ENCODE results near the gene C11orf42.

Gene C11orf42

DNA sequence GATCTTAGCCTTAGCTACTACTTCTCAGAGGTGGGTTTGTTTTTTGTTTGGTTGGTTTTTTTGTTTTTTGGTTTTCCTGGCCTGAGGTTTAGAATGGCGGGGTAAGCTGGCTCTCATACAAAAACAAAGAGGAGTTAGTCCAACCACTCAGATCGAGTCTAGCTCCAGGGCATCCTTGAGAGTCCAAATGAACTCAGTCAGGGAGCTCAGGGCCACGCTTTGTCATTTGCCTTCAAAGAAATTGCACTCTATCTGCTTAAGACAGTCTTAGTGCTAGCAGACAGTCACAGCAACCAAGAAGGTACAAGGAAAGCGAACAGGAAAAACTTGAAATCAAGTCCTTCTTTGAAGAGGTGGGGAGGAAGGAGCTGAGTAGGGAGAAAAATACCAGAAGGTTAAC is 11.1 kb downstream of the C11orf42 start:
- TF ChIP-seq, protein P1, sequence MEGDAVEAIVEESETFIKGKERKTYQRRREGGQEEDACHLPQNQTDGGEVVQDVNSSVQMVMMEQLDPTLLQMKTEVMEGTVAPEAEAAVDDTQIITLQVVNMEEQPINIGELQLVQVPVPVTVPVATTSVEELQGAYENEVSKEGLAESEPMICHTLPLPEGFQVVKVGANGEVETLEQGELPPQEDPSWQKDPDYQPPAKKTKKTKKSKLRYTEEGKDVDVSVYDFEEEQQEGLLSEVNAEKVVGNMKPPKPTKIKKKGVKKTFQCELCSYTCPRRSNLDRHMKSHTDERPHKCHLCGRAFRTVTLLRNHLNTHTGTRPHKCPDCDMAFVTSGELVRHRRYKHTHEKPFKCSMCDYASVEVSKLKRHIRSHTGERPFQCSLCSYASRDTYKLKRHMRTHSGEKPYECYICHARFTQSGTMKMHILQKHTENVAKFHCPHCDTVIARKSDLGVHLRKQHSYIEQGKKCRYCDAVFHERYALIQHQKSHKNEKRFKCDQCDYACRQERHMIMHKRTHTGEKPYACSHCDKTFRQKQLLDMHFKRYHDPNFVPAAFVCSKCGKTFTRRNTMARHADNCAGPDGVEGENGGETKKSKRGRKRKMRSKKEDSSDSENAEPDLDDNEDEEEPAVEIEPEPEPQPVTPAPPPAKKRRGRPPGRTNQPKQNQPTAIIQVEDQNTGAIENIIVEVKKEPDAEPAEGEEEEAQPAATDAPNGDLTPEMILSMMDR (IDR thresholded peaks at IDR 0.05; ENCODE audit: low read length, missing control alignments): no peak
- no peak for DNase-seq (ENCODE audit: low read depth)
- no peak overlapping the region for H3K4me3 ChIP-seq (replicated peaks; ENCODE audit: low read depth, low read length)

GRCh38 chr11:6217722-6218121 is 12.4 kb downstream of the C11orf42 start:
- no peak for DNase-seq (ENCODE audit: low read depth)
- H3K4me3 ChIP-seq (replicated peaks; ENCODE audit: low read depth, low read length): no peak overlapping the region
- TF ChIP-seq, protein P1 (IDR thresholded peaks at IDR 0.05; ENCODE audit: low read length, missing control alignments): no peak

- TF ChIP-seq, protein P1 (IDR thresholded peaks at IDR 0.05; ENCODE audit: low read length, missing control alignments): no peak
Measured at GRCh38 chr11:6219359-6219758, 14.0 kb downstream of the C11orf42 start.

DNA sequence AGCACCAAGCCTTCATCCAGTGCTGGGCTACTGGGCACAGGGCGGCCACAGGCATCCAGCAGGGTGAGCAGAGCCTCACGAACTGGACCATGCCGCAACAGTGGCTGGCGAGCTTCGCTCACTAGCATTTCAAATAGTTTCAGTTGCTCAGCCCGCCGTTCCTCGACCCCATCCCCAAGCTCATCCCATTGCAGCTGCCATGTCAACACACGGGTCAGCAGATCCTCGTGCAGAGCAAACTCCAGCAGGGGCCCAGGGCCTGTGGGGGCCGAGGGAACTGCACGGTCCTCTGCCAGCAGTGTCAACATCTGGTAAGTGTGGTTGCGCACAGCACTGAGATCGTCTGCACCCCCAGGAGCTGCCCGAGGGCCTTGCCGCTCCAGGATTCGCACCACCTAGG is 18.5 kb downstream of the C11orf42 start:
- H3K4me3 ChIP-seq (replicated peaks; ENCODE audit: low read depth, low read length): no peak overlapping the region
- no peak for DNase-seq (ENCODE audit: low read depth)
- TF ChIP-seq, protein P1 (IDR thresholded peaks at IDR 0.05; ENCODE audit: low read length, missing control alignments): no peak

More at GRCh38 chr11:6219359-6219758, 14.0 kb downstream of the C11orf42 start:
- no peak overlapping the region for H3K4me3 ChIP-seq (replicated peaks; ENCODE audit: low read depth, low read length)
- DNase-seq (ENCODE audit: low read depth): peak; percentile 89

GRCh38 chr11:6224421-6224820 is 19.1 kb downstream of the C11orf42 start:
- no peak overlapping the region for H3K4me3 ChIP-seq (replicated peaks; ENCODE audit: low read depth, low read length)
- DNase-seq (ENCODE audit: low read depth): no peak
- TF ChIP-seq, protein P1 (IDR thresholded peaks at IDR 0.05; ENCODE audit: low read length, missing control alignments): no peak

- no peak for DNase-seq (ENCODE audit: low read depth)
- H3K4me3 ChIP-seq (replicated peaks; ENCODE audit: low read depth, low read length): no peak overlapping the region
- TF ChIP-seq, protein P1 (IDR thresholded peaks at IDR 0.05; ENCODE audit: low read length, missing control alignments): no peak
Measured at GRCh38 chr11:6225024-6225423, 19.7 kb downstream of the C11orf42 start.

- DNase-seq (ENCODE audit: low read depth): no peak
- TF ChIP-seq, protein P1 (IDR thresholded peaks at IDR 0.05; ENCODE audit: low read length, missing control alignments): no peak
- no peak overlapping the region for H3K4me3 ChIP-seq (replicated peaks; ENCODE audit: low read depth, low read length)
Measured at GRCh38 chr11:6225896-6226295, 20.5 kb downstream of the C11orf42 start.
